DOHH2 (cell line): ENCODE measurements around the gene MYO5A.

ENCODE experiments used
- H3F3A ChIP-seq: fragments of 200-600 bp; sonication (generic), shearing (Covaris generic); 2 replicates; pipeline ENCODE4 v1.6.0; 2016; ENCODE audit warnings: antibody characterized with exemption, mild to moderate bottlenecking; ENCODE audit not compliant: control insufficient read depth, insufficient read depth
- H3K27ac ChIP-seq: fragments of 200-600 bp; sonication (generic); 2 replicates; pipeline ENCODE4 v1.5.1; 2014; ENCODE audit warnings: low read depth, mild to moderate bottlenecking, low read length, moderate library complexity
- H3K27me3 ChIP-seq: fragments of 200-600 bp; sonication (generic); 2 replicates; pipeline ENCODE4 v1.6.1; 2014; ENCODE audit warnings: mild to moderate bottlenecking, low read length, mixed read lengths; ENCODE audit not compliant: control insufficient read depth
- H3K36me3 ChIP-seq: fragments of 200-600 bp; sonication (generic); 2 replicates; pipeline ENCODE4 v1.6.1; 2014; ENCODE audit warnings: mild to moderate bottlenecking, low read length, moderate library complexity, mixed read lengths; ENCODE audit not compliant: control insufficient read depth
- H3K4me1 ChIP-seq: fragments of 200-600 bp; sonication (generic); 2 replicates; pipeline ENCODE4 v1.6.1; 2014; ENCODE audit warnings: mild to moderate bottlenecking, low read length, mixed read lengths; ENCODE audit not compliant: control insufficient read depth
- H3K4me2 ChIP-seq: fragments of 200-600 bp; sonication (generic); 2 replicates; pipeline ENCODE4 v1.6.0; 2014; ENCODE audit warnings: mild to moderate bottlenecking, low read length, moderate library complexity
- H3K4me3 ChIP-seq: fragments of 200-600 bp; sonication (generic); 2 replicates; pipeline ENCODE4 v1.5.1; 2014; ENCODE audit warnings: mild to moderate bottlenecking, low read length, mixed read lengths
- H3K79me2 ChIP-seq: fragments of 200-600 bp; sonication (generic); 2 replicates; pipeline ENCODE4 v1.6.1; 2014; ENCODE audit warnings: mild to moderate bottlenecking, low read length, mixed read lengths; ENCODE audit not compliant: control insufficient read depth
- H3K9me2 ChIP-seq: fragments of 200-600 bp; sonication (generic); replicated peaks from 2 replicates; pipeline ENCODE4 v1.6.1; 2014; ENCODE audit warnings: mild to moderate bottlenecking, low read length, mixed read lengths; ENCODE audit not compliant: control insufficient read depth
- H3K9me3 ChIP-seq: fragments of 200-600 bp; sonication (generic); 2 replicates; pipeline ENCODE4 v1.6.1; 2014; ENCODE audit warnings: antibody characterized with exemption, low read length, mixed read lengths; ENCODE audit not compliant: control insufficient read depth, insufficient read depth
- H4K20me1 ChIP-seq: fragments of 200-600 bp; sonication (generic); 2 replicates; pipeline ENCODE4 v1.6.0; 2014; ENCODE audit warnings: low read depth, mild to moderate bottlenecking, antibody characterized with exemption, low read length, moderate library complexity; ENCODE audit not compliant: control insufficient read depth, insufficient read depth
- CTCF ChIP-seq: fragments of 200-600 bp; sonication (generic); IDR thresholded peaks from one replicate; pipeline ENCODE4 v1.5.1; 2014; ENCODE audit warnings: antibody characterized with exemption, mild to moderate bottlenecking, low read depth, low read length; ENCODE audit not compliant: poor library complexity, severe bottlenecking
- EZH2phosphoT487 ChIP-seq: fragments of 200-600 bp; sonication (generic); IDR thresholded peaks from 2 replicates; pipeline ENCODE4 v1.6.1; 2017; ENCODE audit warnings: borderline replicate concordance, mild to moderate bottlenecking, antibody characterized with exemption, low read length, moderate library complexity, mixed read lengths

Gene MYO5A

GRCh38 chr15:52480990-52481389 is 47.7 kb downstream of the MYO5A start:
- peaks cover 39% of the 10 kb centered on the region for H3K79me2 ChIP-seq
- no peaks in the 10 kb centered on the region for H4K20me1 ChIP-seq
- peak overlapping the region; percentile 46; the same call in 1 of the 2 replicates for H3K4me3 ChIP-seq
- TF ChIP-seq CTCF (no peak), EZH2phosphoT487 (no peak)
- peaks cover 44% of the 10 kb centered on the region for H3K4me1 ChIP-seq
- no peaks in the 10 kb centered on the region for H3K9me3 ChIP-seq
- H3K4me2 ChIP-seq, result peak overlapping the region; percentile 70
- H3K36me3 ChIP-seq, result no peaks in the 10 kb centered on the region
- peaks cover 3% of the 10 kb centered on the region for H3F3A ChIP-seq
- H3K27me3 ChIP-seq, result no peaks in the 10 kb centered on the region
- no peak overlapping the region for H3K27ac ChIP-seq
- no peaks in the 10 kb centered on the region for H3K9me2 ChIP-seq

- no peak for TF ChIP-seq EZH2phosphoT487
- TF ChIP-seq CTCF, result no peak
- no peaks in the 10 kb centered on the region for H3K36me3 ChIP-seq
- H3F3A ChIP-seq, result 0 out of 2 replicates have a peak, but pooled peaks cover 2% of the 10 kb centered on the region
- H3K79me2 ChIP-seq, result peaks cover 29% of the 10 kb centered on the region
- H3K27me3 ChIP-seq, result no peaks in the 10 kb centered on the region
- H4K20me1 ChIP-seq, result 0 out of 2 replicates have a peak, but pooled peaks cover 3% of the 10 kb centered on the region
- H3K4me1 ChIP-seq, result peaks cover 28% of the 10 kb centered on the region
- no peak overlapping the region for H3K27ac ChIP-seq
- H3K9me2 ChIP-seq, result no peaks in the 10 kb centered on the region
- H3K4me3 ChIP-seq, result no peak overlapping the region
- H3K4me2 ChIP-seq, result peak overlapping the region; percentile 27
- no peaks in the 10 kb centered on the region for H3K9me3 ChIP-seq
These were observed 62.0 kb downstream of the MYO5A start for GRCh38 chr15:52466716-52467115.

- H3K9me2 ChIP-seq, result no peaks in the 10 kb centered on the region
- peak overlapping the region; percentile 27 for H3K4me2 ChIP-seq
- 0 out of 2 replicates have a peak, but pooled peaks cover 3% of the 10 kb centered on the region for H4K20me1 ChIP-seq
- no peaks in the 10 kb centered on the region for H3K9me3 ChIP-seq
- H3K4me3 ChIP-seq, result no peak overlapping the region
- TF ChIP-seq EZH2phosphoT487 (no peak), CTCF (peak; percentile 40)
- H3K27me3 ChIP-seq, result no peaks in the 10 kb centered on the region
- 0 out of 2 replicates have a peak, but pooled peaks cover 2% of the 10 kb centered on the region for H3F3A ChIP-seq
- H3K79me2 ChIP-seq, result peaks cover 29% of the 10 kb centered on the region
- H3K36me3 ChIP-seq, result no peaks in the 10 kb centered on the region
- H3K4me1 ChIP-seq, result peaks cover 28% of the 10 kb centered on the region
- H3K27ac ChIP-seq, result no peak overlapping the region
These were observed 62.5 kb downstream of the MYO5A start for GRCh38 chr15:52466134-52466701.
